HG03460 (cell line): ENCODE results near the gene CYB5R2.

Source experiments
- ATAC-seq: cut with Tn5 transposase; IDR thresholded peaks from one replicate; pipeline ENCODE4 v1.9.1; 2021; ENCODE audit not compliant: unreplicated experiment

The CYB5R2 gene

GRCh38 chr11:7638710-7639642 lies 34.3 kb downstream of the CYB5R2 start:
- ATAC-seq, result no peak

GRCh38 chr11:7637447-7638157 lies 35.7 kb downstream of the CYB5R2 start:
- no peak for ATAC-seq

GRCh38 chr11:7636350-7636749 lies 37.0 kb downstream of the CYB5R2 start:
- ATAC-seq, result no peak

DNA sequence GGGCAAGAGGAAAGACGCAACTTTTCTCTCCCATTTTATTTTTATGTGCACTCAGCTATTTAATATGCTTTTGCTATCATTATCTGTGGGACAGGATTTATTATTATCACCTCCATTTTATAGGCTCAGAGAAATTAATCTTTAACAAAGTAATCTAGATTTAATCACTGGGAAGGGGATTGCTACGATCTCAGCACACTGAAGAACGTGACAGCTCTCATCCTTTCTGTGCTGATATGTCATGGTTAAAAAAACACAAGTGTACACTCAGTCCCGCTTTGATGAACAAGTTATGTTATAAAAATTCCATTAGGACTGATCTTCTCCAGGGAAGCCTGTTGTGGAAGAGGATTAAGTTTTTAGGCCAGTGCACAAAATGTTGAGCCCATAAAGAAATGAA lies 37.6 kb downstream of the CYB5R2 start:
- no peak for ATAC-seq

- no peak for ATAC-seq
Measured at GRCh38 chr11:7635137-7635536, 38.2 kb downstream of the CYB5R2 start.

- no peak for ATAC-seq
Measured at GRCh38 chr11:7632211-7632610, 41.1 kb downstream of the CYB5R2 start.

GRCh38 chr11:7630002-7630401 lies 43.3 kb downstream of the CYB5R2 start:
- ATAC-seq, result no peak

DNA sequence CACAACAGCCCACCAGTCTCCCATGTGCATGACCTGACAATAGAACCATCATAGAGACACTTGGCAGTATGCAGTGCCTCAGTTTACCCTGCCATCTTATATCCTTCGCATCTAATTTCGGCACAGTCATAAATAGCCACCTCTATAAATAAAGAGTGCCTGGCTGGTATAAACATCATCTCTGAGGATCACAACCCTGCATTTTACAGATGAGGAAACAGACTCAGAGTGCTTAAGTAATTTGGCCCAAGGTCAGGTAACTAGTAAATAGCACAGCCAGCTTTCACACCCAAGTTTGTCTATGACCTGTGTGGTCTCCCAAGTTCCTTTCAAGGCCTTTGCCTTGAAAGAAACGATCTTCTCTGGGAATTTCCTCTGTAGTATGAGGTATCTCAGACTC lies 44.6 kb downstream of the CYB5R2 start:
- no peak for ATAC-seq

GRCh38 chr11:7622721-7623120 lies 50.6 kb downstream of the CYB5R2 start:
- ATAC-seq, result no peak

- no peak for ATAC-seq
Measured at GRCh38 chr11:7621554-7621953, 51.7 kb downstream of the CYB5R2 start.

DNA sequence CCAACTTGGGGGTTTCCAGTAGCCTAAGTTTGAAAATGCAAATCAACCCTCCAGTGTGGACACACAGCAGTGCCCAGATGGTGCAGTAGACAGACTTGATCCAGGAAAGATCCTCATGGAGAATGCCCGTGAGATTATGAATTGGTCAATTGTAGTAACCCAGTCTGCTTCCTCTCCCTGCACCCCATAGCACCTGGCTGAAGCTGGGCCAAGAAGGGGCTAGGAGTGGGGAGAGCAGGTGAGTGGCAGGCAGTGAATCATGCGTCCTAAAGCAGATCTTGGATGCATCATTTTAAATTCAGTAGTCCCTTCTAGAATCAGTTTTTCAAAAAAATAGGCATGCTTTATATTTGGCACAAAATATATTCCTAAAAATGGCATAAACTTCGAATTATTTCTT lies 52.2 kb downstream of the CYB5R2 start:
- no peak for ATAC-seq

- ATAC-seq, result no peak
Measured at GRCh38 chr11:7619322-7619721, 54.0 kb downstream of the CYB5R2 start.

GRCh38 chr11:7617032-7617431 lies 56.3 kb downstream of the CYB5R2 start:
- no peak for ATAC-seq
